GM12878 (cell line): ENCODE data around the gene LRRC52.

Experiments used
- CBFB ChIP-seq: IDR thresholded peaks from 2 replicates; pipeline ENCODE4 v1.6.1; 2016; ENCODE audit warnings: antibody characterized with exemption, low read depth
- CHD4 ChIP-seq: fragments of 200-600 bp; sonication (generic); IDR thresholded peaks from 2 replicates; pipeline ENCODE4 v1.6.1; 2016; ENCODE audit warnings: mild to moderate bottlenecking
- CREB1 ChIP-seq: IDR thresholded peaks from 2 replicates; pipeline ENCODE4 v1.6.1; 2012; ENCODE audit warnings: low read depth, mild to moderate bottlenecking, inconsistent platforms
- HDAC2 ChIP-seq: fragments of 200-600 bp; sonication (generic); IDR thresholded peaks from 2 replicates; pipeline ENCODE4 v1.6.1; 2017
- POLR2AphosphoS5 ChIP-seq: IDR thresholded peaks from 2 replicates; pipeline ENCODE4 v1.6.1; 2011; ENCODE audit warnings: mild to moderate bottlenecking, low read length, inconsistent platforms
- SP1 ChIP-seq: IDR thresholded peaks from one replicate; pipeline ENCODE4 v1.6.1; 2011; ENCODE audit warnings: low read depth, low read length
- SREBF2 ChIP-seq: IDR thresholded peaks from 2 replicates; pipeline ENCODE4 v1.6.1; 2012; ENCODE audit warnings: mild to moderate bottlenecking, low read length
- TF ChIP-seq, protein P1 (sequence below): fragments of 450-650 bp; IDR thresholded peaks from 2 replicates; pipeline ENCODE4 v1.6.1; 2014; ENCODE audit warnings: mild to moderate bottlenecking
- TF ChIP-seq, protein P2 (sequence below), 3 experiments: IDR thresholded peaks in 2 of 3; conservative IDR thresholded peaks in 1 of 3; 2 replicates each; pipeline ENCODE4 v1.5.1; 2011; ENCODE audit warnings: low read depth in 3 of 3, low read length in 3 of 3, mild to moderate bottlenecking in 3 of 3, control low read depth in 2 of 3, moderate library complexity in 2 of 3, inconsistent platforms in 1 of 3, mixed read lengths in 1 of 3; ENCODE audit not compliant: control insufficient read depth in 2 of 3, insufficient read depth in 1 of 3; ENCODE audit errors: extremely low read depth in 1 of 3
- TF ChIP-seq, protein P3 (sequence below): IDR thresholded peaks from 2 replicates; pipeline ENCODE4 v1.6.1; 2012; ENCODE audit warnings: mild to moderate bottlenecking, low read depth, low read length
- TF ChIP-seq, protein P4 (sequence below): fragments of 450-650 bp; IDR thresholded peaks from 2 replicates; pipeline ENCODE4 v1.6.1; 2017; ENCODE audit warnings: mild to moderate bottlenecking
- TF ChIP-seq, protein P5 (sequence below): fragments of 450-650 bp; IDR thresholded peaks from 2 replicates; pipeline ENCODE4 v1.6.1; 2016; ENCODE audit warnings: mild to moderate bottlenecking, moderate library complexity, borderline replicate concordance
- TF ChIP-seq, protein P6 (sequence below): IDR thresholded peaks from 2 replicates; pipeline ENCODE4 v1.6.1; 2011; ENCODE audit warnings: low read depth, low read length, improper control_type of control experiment, borderline replicate concordance

DNA sequence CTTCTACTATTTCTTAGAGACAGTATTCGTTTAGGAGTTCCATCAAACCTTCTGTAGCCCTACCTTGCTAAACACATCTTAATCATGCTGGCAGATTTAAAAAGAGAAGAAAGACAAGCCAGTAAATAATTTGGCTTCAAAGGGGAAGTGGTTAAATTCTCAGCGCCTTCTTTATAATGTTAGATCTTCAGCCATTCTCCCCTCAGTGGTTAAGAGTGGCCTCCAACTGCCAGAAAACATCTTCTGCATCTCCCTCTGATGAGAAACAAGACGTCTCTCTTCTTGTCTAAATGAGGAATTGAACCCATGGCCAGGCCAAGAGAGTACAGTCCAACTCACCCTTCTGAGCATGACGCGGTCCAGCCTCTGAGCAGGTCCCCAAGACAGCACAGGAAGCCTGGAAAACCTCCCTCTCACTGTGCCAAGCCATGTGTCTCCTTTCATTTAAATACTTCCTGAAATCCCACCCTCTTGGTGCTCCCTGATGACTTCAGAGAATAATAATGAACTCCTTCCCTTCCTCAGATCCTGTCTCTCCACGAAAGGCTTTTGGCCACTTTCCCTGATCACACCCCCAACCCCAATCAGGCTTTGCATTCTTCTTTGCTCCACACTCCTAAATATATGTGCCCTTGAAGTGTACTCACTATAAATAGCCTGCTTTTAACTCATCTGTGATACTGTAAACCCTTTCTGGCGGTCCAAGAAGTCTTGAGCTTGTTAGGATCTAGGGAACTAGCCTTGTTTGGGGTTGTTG is 16.4 kb upstream of the LRRC52 start:
- TF ChIP-seq, protein P1, sequence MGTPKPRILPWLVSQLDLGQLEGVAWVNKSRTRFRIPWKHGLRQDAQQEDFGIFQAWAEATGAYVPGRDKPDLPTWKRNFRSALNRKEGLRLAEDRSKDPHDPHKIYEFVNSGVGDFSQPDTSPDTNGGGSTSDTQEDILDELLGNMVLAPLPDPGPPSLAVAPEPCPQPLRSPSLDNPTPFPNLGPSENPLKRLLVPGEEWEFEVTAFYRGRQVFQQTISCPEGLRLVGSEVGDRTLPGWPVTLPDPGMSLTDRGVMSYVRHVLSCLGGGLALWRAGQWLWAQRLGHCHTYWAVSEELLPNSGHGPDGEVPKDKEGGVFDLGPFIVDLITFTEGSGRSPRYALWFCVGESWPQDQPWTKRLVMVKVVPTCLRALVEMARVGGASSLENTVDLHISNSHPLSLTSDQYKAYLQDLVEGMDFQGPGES, result no peak
- TF ChIP-seq, protein P2, sequence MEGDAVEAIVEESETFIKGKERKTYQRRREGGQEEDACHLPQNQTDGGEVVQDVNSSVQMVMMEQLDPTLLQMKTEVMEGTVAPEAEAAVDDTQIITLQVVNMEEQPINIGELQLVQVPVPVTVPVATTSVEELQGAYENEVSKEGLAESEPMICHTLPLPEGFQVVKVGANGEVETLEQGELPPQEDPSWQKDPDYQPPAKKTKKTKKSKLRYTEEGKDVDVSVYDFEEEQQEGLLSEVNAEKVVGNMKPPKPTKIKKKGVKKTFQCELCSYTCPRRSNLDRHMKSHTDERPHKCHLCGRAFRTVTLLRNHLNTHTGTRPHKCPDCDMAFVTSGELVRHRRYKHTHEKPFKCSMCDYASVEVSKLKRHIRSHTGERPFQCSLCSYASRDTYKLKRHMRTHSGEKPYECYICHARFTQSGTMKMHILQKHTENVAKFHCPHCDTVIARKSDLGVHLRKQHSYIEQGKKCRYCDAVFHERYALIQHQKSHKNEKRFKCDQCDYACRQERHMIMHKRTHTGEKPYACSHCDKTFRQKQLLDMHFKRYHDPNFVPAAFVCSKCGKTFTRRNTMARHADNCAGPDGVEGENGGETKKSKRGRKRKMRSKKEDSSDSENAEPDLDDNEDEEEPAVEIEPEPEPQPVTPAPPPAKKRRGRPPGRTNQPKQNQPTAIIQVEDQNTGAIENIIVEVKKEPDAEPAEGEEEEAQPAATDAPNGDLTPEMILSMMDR (IDR thresholded peaks at IDR 0.05 in 2 of 3, conservative IDR thresholded peaks at IDR 0.05 in 1 of 3; ENCODE audit: control insufficient read depth in 2 of 3, extremely low read depth in 1 of 3, insufficient read depth in 1 of 3, low read depth in 3 of 3, low read length in 3 of 3), result no peak
- TF ChIP-seq POLR2AphosphoS5 (no peak), HDAC2 (no peak), CHD4 (no peak), CREB1 (no peak), CBFB (no peak), SREBF2 (no peak), SP1 (no peak)
- TF ChIP-seq, protein P3, sequence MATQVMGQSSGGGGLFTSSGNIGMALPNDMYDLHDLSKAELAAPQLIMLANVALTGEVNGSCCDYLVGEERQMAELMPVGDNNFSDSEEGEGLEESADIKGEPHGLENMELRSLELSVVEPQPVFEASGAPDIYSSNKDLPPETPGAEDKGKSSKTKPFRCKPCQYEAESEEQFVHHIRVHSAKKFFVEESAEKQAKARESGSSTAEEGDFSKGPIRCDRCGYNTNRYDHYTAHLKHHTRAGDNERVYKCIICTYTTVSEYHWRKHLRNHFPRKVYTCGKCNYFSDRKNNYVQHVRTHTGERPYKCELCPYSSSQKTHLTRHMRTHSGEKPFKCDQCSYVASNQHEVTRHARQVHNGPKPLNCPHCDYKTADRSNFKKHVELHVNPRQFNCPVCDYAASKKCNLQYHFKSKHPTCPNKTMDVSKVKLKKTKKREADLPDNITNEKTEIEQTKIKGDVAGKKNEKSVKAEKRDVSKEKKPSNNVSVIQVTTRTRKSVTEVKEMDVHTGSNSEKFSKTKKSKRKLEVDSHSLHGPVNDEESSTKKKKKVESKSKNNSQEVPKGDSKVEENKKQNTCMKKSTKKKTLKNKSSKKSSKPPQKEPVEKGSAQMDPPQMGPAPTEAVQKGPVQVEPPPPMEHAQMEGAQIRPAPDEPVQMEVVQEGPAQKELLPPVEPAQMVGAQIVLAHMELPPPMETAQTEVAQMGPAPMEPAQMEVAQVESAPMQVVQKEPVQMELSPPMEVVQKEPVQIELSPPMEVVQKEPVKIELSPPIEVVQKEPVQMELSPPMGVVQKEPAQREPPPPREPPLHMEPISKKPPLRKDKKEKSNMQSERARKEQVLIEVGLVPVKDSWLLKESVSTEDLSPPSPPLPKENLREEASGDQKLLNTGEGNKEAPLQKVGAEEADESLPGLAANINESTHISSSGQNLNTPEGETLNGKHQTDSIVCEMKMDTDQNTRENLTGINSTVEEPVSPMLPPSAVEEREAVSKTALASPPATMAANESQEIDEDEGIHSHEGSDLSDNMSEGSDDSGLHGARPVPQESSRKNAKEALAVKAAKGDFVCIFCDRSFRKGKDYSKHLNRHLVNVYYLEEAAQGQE, result no peak
- TF ChIP-seq, protein P4, sequence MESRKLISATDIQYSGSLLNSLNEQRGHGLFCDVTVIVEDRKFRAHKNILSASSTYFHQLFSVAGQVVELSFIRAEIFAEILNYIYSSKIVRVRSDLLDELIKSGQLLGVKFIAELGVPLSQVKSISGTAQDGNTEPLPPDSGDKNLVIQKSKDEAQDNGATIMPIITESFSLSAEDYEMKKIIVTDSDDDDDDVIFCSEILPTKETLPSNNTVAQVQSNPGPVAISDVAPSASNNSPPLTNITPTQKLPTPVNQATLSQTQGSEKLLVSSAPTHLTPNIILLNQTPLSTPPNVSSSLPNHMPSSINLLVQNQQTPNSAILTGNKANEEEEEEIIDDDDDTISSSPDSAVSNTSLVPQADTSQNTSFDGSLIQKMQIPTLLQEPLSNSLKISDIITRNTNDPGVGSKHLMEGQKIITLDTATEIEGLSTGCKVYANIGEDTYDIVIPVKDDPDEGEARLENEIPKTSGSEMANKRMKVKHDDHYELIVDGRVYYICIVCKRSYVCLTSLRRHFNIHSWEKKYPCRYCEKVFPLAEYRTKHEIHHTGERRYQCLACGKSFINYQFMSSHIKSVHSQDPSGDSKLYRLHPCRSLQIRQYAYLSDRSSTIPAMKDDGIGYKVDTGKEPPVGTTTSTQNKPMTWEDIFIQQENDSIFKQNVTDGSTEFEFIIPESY, result no peak
- TF ChIP-seq, protein P5, sequence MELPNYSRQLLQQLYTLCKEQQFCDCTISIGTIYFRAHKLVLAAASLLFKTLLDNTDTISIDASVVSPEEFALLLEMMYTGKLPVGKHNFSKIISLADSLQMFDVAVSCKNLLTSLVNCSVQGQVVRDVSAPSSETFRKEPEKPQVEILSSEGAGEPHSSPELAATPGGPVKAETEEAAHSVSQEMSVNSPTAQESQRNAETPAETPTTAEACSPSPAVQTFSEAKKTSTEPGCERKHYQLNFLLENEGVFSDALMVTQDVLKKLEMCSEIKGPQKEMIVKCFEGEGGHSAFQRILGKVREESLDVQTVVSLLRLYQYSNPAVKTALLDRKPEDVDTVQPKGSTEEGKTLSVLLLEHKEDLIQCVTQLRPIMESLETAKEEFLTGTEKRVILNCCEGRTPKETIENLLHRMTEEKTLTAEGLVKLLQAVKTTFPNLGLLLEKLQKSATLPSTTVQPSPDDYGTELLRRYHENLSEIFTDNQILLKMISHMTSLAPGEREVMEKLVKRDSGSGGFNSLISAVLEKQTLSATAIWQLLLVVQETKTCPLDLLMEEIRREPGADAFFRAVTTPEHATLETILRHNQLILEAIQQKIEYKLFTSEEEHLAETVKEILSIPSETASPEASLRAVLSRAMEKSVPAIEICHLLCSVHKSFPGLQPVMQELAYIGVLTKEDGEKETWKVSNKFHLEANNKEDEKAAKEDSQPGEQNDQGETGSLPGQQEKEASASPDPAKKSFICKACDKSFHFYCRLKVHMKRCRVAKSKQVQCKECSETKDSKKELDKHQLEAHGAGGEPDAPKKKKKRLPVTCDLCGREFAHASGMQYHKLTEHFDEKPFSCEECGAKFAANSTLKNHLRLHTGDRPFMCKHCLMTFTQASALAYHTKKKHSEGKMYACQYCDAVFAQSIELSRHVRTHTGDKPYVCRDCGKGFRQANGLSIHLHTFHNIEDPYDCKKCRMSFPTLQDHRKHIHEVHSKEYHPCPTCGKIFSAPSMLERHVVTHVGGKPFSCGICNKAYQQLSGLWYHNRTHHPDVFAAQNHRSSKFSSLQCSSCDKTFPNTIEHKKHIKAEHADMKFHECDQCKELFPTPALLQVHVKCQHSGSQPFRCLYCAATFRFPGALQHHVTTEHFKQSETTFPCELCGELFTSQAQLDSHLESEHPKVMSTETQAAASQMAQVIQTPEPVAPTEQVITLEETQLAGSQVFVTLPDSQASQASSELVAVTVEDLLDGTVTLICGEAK, result no peak
- TF ChIP-seq, protein P6, sequence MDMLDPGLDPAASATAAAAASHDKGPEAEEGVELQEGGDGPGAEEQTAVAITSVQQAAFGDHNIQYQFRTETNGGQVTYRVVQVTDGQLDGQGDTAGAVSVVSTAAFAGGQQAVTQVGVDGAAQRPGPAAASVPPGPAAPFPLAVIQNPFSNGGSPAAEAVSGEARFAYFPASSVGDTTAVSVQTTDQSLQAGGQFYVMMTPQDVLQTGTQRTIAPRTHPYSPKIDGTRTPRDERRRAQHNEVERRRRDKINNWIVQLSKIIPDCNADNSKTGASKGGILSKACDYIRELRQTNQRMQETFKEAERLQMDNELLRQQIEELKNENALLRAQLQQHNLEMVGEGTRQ, result no peak
